ENCODE measurements around the gene TGFBR2.

Gene TGFBR2

DNA sequence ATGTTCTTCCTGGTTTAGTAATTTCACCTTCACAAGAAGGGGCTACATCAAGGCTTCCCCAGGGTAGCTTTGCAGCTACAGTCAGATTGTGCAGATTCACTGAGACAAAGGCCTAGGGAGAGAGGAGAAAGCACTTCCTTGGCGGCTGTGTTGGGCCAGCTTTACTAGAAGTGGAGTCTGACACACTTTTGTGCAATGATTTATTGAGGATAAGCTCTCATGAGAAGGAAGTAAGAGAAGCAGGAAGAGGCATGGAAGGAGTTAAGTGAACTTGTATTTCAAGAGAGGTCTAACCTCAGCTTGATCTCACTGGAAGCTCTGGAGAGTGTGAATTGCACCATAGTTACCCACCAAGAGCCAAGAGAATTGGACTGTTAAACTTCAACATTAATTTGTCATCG is 78.9 kb downstream of the TGFBR2 start:
- TF ChIP-seq, protein P1, sequence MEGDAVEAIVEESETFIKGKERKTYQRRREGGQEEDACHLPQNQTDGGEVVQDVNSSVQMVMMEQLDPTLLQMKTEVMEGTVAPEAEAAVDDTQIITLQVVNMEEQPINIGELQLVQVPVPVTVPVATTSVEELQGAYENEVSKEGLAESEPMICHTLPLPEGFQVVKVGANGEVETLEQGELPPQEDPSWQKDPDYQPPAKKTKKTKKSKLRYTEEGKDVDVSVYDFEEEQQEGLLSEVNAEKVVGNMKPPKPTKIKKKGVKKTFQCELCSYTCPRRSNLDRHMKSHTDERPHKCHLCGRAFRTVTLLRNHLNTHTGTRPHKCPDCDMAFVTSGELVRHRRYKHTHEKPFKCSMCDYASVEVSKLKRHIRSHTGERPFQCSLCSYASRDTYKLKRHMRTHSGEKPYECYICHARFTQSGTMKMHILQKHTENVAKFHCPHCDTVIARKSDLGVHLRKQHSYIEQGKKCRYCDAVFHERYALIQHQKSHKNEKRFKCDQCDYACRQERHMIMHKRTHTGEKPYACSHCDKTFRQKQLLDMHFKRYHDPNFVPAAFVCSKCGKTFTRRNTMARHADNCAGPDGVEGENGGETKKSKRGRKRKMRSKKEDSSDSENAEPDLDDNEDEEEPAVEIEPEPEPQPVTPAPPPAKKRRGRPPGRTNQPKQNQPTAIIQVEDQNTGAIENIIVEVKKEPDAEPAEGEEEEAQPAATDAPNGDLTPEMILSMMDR (IDR thresholded peaks at IDR 0.05; ENCODE audit: low read depth, low read length, missing control alignments) = no peak
- no peak overlapping the region for H3K4me3 ChIP-seq (ENCODE audit: low read depth, low read length)
- DNase-seq (ENCODE audit: low read depth) = no peak

DNA sequence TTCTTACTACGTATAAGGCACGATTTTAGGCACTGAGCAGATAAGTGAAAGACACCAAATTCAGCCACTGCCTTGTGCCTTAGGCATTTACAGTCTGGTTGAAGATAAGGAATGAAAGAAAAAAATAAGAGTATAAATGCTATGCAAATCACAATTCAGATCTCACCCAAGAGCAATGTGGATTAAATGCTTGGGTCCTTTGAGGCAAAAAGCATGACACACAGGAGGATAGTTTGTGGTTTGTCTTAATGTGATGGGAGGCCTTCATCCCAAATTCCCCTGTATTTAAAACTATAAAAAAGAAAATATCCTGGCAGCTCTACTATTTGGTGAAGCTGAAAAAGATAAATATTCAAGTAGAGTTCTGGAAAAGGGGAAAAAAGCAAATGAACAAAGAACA is 79.8 kb downstream of the TGFBR2 start:
- no peak for DNase-seq (ENCODE audit: low read depth)
- no peak overlapping the region for H3K4me3 ChIP-seq (ENCODE audit: low read depth, low read length)
- TF ChIP-seq, protein P1 (IDR thresholded peaks at IDR 0.05; ENCODE audit: low read depth, low read length, missing control alignments) = no peak

DNA sequence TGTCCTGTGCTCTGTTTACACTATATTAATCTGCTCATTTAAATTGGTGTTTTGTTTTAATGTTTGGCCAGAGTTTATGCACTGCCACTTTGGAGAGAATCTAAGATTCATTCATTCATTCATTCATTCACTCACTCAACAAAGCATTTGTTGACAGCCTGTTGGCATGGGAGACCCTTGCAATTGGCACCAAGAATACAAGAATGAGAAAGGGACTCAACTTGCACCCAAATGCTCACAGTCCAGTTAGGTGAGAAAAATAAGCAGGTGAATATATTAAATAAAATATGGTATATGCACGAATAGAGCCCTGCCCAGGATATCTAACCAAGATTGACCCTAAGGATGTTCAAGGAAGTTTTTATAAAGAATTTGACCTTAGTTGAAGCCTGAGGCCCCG is 80.4 kb downstream of the TGFBR2 start:
- TF ChIP-seq, protein P1 (IDR thresholded peaks at IDR 0.05; ENCODE audit: low read depth, low read length, missing control alignments) = no peak
- no peak for DNase-seq (ENCODE audit: low read depth)
- H3K4me3 ChIP-seq (ENCODE audit: low read depth, low read length) = no peak overlapping the region

DNA sequence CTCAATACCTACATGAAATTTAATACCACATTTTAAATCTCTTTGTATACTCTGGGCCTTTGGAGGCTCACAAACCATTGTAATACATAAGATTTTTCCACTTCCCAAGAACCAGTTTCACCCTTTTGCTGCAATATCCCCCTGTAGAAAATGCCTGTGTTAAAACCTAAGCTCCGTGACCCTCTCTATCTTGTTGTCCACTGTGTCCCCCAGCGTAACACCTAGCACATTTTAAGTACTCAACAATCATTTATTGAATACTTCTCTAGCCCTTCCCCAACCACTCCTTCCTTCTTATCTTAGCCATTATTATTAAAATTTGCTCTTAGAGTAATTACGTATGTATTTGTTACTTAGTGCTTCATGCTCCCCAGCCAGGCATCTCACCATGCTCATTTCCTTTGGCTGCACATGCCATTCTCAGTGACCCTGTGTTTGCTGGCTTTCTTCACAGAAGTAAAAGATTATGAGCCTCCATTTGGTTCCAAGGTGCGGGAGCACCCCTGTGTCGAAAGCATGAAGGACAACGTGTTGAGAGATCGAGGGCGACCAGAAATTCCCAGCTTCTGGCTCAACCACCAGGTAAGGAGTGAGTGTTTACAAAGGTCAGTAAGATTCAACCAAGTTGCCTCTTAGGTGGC is 81.6 kb downstream of the TGFBR2 start:
- TF ChIP-seq, protein P1 (IDR thresholded peaks at IDR 0.05; ENCODE audit: low read depth, low read length, missing control alignments) = no peak
- DNase-seq (ENCODE audit: low read depth) = no peak
- no peak overlapping the region for H3K4me3 ChIP-seq (ENCODE audit: low read depth, low read length)

DNA sequence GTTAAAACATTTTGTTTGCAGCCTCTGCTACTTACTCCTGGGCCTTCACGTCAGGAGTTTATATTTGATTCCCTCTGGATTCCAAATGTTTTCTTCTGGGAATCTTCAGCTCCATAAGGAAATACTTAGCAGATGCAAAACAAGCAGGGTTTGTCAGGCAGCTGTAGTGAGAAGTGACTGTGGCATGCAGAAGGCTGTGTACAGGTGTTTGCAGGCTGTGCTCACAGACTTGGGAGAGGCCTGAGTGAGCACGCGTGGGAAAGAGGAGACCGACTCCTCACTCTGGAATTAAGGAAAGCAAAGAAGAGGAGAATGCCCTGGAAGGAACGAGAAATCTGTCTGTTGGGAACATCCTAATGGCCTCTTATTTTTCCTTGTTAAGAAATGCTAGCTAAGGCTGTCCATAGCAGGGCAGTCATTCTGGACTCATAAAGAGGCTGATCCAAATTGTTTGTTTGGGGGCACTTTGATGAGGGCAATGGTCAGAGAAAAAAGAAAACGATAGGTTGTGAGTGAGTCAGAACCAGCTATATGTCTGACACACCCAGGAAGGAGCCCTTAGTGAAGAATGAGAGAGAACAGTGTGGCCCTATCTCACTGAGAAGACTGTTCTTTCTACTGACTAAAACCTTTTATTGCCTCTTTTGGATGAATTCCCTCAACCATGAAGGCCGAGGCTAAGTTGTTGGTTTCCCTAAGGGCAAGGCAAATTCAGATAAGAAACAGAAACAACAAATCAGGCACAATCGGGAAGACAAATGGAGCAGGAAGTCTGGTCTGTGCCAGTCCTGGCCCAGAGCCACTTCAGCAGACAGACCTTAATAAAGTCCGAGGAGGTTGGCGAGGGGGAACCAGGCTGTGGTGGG is 82.6 kb downstream of the TGFBR2 start:
- TF ChIP-seq, protein P1 (IDR thresholded peaks at IDR 0.05; ENCODE audit: low read depth, low read length, missing control alignments) = no peak
- no peak for DNase-seq (ENCODE audit: low read depth)
- H3K4me3 ChIP-seq (ENCODE audit: low read depth, low read length) = no peak overlapping the region

DNA sequence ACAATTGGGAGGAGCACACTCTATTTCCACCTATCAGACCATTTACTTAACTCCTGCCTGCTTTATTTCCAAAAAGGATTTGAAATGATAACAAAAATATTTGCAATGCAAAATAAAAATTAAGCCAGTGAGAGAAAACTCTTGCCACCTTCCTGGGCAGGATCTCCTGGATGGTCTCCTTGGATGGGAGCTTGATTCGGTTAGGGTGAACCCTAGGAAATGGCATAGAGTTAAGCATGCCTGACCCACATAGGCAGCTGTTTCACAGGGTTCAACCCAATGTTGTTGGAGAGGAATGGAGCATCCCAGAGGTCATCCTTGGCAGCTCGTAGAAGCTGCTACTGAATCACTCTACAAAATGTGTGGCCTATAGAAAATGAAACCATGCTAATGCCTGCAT is 83.8 kb downstream of the TGFBR2 start:
- no peak for DNase-seq (ENCODE audit: low read depth)

More for the DNA sequence above, 83.8 kb downstream of the TGFBR2 start:
- H3K4me3 ChIP-seq (ENCODE audit: low read depth, low read length) = no peak overlapping the region
- TF ChIP-seq, protein P1 (IDR thresholded peaks at IDR 0.05; ENCODE audit: low read depth, low read length, missing control alignments) = no peak
